Activated CD4-positive, alpha-beta T cell treated with anti-CD3 and anti-CD28 coated beads, Interleukin-2, amount 50 U/mL, for 48 hours (primary cell): Measurements from ENCODE around the gene LTBR.
"Not testable (repeated sequence)": the region's sequence is repeated elsewhere in the genome, so short reads cannot be mapped to it uniquely, and the experiment has no call there.

Source experiments
- DNase-seq, 2 experiments: peaks; one replicate each; pipeline ENCODE4 v3.0.0-alpha.2; 2020

LTBR gene

GRCh38 chr12:6383572-6384498, at the start of gene LTBR:
LTBR (plus strand) TSS chr12:6384162; CDS start chr12:6384359, 197 bp downstream.
- peak in 1 of 2 experiments; percentile 48 for DNase-seq

GRCh38 chr12:6334359-6334758, 49.6 kb upstream of the LTBR start:
- no peak for DNase-seq

- no peak for DNase-seq
Observed at GRCh38 chr12:6334940-6335450, 49.0 kb upstream of the LTBR start.

- peak; percentile 88 to 92 for DNase-seq
Observed at GRCh38 chr12:6335451-6336078, 48.4 kb upstream of the LTBR start.

- peak; percentile 71 to 80 for DNase-seq
Observed at GRCh38 chr12:6336079-6336888, 47.7 kb upstream of the LTBR start.

- DNase-seq, result peak in 1 of 2 experiments; percentile 32
Observed at GRCh38 chr12:6336889-6337853, 46.8 kb upstream of the LTBR start.

GRCh38 chr12:6337958-6338433, 46.0 kb upstream of the LTBR start:
- no peak for DNase-seq

- DNase-seq, result not testable (repeated sequence)
Observed at GRCh38 chr12:6338536-6338935, 45.4 kb upstream of the LTBR start.

GRCh38 chr12:6338955-6339354, 45.0 kb upstream of the LTBR start:
- DNase-seq, result no peak

- no peak for DNase-seq
Observed at GRCh38 chr12:6340032-6340638, 43.8 kb upstream of the LTBR start.

- DNase-seq, result no peak
Observed at GRCh38 chr12:6340745-6341416, 43.1 kb upstream of the LTBR start.

GRCh38 chr12:6341417-6342139, 42.4 kb upstream of the LTBR start, which contains the start of gene TNFRSF1A:
TNFRSF1A (minus strand) TSS chr12:6342076; CDS start chr12:6341814, 262 bp downstream.
- DNase-seq, result peak; percentile 64 to 71

GRCh38 chr12:6342140-6342889, 41.6 kb upstream of the LTBR start:
- DNase-seq, result no peak

GRCh38 chr12:6343518-6343917, 40.4 kb upstream of the LTBR start:
- no peak for DNase-seq

- DNase-seq, result not testable (repeated sequence)
Observed at GRCh38 chr12:6344101-6344660, 39.8 kb upstream of the LTBR start.

- peak; percentile 50 to 67 for DNase-seq
Observed at GRCh38 chr12:6345319-6346091, 38.5 kb upstream of the LTBR start.

GRCh38 chr12:6346235-6346832, 37.6 kb upstream of the LTBR start:
- DNase-seq, result no peak
